ENCODE measurements around the gene HK2.

GRCh38 chr2:74843433-74843832, 9.5 kb downstream of the HK2 start:
- TF ChIP-seq CTCF (IDR thresholded peaks at IDR 0.05; ENCODE audit: low read depth, low read length) (no peak), MYC (IDR thresholded peaks at IDR 0.05; ENCODE audit: low read depth, low read length) (no peak), POLR2A (IDR thresholded peaks at IDR 0.05; ENCODE audit: extremely low read depth, insufficient read length) (no peak), MAX (IDR thresholded peaks at IDR 0.05; ENCODE audit: low read depth, low read length) (no peak)

Data from NB4 (cell line).